Ovary (tissue), 3 donors: ENCODE results near the gene GRIK3.

ENCODE experiments used
- POLR2A ChIP-seq: fragments of 450-650 bp; IDR thresholded peaks from one replicate; pipeline ENCODE4 v1.6.1; 2017; ENCODE audit warnings: antibody characterized with exemption, mild to moderate bottlenecking, moderate library complexity
- TF ChIP-seq, protein P1 (sequence below), 3 donors: fragments of 450-650 bp in 2 of 3; fragments of 200-600 bp in 1 of 3; IDR thresholded peaks; one replicate each; pipeline versions ENCODE4 v1.5.1 to v1.8.0; 2016 to 2022; ENCODE audit warnings: antibody characterized with exemption in 3 of 3, mild to moderate bottlenecking in 1 of 3
- donor health status: DM: no; HTN: no; CAD: no.

DNA sequence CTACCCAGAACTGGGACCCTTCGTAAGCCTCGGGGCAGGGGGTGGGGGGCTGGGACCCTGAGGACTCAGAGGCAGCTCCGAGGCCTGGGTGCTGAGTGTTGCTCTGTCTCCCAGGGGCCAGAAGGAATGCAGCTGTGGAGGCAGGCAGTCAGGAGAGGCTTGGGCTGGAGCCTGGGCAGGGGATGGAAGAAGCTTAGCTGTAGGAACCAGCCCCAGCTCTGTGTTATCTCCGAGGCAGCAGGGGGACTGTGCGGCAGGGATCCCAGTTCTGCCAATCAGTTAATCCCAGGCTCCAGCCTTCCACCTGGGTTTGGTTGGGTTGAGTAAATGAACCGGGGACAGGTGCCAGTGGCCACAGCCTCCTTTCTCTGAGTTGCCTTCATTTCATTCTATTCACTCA lies 8.2 kb upstream of the GRIK3 start:
- no peak for TF ChIP-seq POLR2A
- TF ChIP-seq, protein P1, sequence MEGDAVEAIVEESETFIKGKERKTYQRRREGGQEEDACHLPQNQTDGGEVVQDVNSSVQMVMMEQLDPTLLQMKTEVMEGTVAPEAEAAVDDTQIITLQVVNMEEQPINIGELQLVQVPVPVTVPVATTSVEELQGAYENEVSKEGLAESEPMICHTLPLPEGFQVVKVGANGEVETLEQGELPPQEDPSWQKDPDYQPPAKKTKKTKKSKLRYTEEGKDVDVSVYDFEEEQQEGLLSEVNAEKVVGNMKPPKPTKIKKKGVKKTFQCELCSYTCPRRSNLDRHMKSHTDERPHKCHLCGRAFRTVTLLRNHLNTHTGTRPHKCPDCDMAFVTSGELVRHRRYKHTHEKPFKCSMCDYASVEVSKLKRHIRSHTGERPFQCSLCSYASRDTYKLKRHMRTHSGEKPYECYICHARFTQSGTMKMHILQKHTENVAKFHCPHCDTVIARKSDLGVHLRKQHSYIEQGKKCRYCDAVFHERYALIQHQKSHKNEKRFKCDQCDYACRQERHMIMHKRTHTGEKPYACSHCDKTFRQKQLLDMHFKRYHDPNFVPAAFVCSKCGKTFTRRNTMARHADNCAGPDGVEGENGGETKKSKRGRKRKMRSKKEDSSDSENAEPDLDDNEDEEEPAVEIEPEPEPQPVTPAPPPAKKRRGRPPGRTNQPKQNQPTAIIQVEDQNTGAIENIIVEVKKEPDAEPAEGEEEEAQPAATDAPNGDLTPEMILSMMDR (IDR thresholded peaks at IDR 0.05): no peak
